ENCODE data around the gene CDH2. TPM values are rescaled to one million over a fixed set of nuclear protein-coding genes. Genes with fewer than 3 reads are reported as not detected.

The CDH2 gene
- total and polyA plus RNA-seq, 4 donors = 14.2 to 49.5 (median 26.4) TPM

DNA sequence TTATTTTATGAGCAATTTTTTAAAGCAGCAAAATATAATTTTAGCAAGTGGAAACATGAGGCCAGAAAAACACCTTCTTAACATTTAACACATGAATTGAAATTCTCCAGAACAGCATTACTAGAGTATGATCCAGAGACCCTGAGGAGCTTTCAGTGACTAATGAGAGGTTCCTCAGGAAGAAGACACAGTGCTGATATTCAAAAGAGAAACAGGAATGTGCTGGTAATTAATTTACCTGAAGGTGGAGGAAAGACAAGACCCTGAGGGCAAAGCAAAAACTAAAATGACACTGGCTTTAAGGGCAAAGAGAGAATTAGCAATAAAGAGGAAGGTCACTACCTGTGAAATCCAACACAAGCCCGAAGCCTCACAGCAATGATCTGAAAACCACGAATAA is 97.0 kb downstream of the CDH2 start:
- WGBS = 67% methylated on average over 2 of the region's 2 CpGs
- no peaks in the 10 kb centered on the region for H3K27me3 ChIP-seq (ENCODE audit: control insufficient read depth in 4 of 4, insufficient read depth in 4 of 4, low read length in 3 of 4)
- no peak for DNase-seq (ENCODE audit: low spot score)
- H3K27ac ChIP-seq (ENCODE audit: low read depth in 1 of 2, low read length in 2 of 2) = no peak overlapping the region
- H3K4me3 ChIP-seq (ENCODE audit: low read depth in 1 of 3, low read length in 3 of 3) = no peak overlapping the region
- H3K9me3 ChIP-seq (ENCODE audit: control insufficient read depth in 4 of 4, low read length in 3 of 4) = no peaks in the 10 kb centered on the region
- H3K9ac ChIP-seq (ENCODE audit: low read depth in 1 of 2, low read length in 2 of 2) = no peak overlapping the region
- TF ChIP-seq TAF1 (conservative IDR thresholded peaks at IDR 0.05) (no peak), SP1 (IDR thresholded peaks at IDR 0.05) (no peak), EGR1 (IDR thresholded peaks at IDR 0.05; ENCODE audit: low read depth in 2 of 2) (no peak), HNF4G (IDR thresholded peaks at IDR 0.05) (no peak), JUND (IDR thresholded peaks at IDR 0.05) (no peak), RXRA (IDR thresholded peaks at IDR 0.05) (no peak)
- TF ChIP-seq, protein P1, sequence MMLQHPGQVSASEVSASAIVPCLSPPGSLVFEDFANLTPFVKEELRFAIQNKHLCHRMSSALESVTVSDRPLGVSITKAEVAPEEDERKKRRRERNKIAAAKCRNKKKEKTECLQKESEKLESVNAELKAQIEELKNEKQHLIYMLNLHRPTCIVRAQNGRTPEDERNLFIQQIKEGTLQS (IDR thresholded peaks at IDR 0.05) = no peak
- TF ChIP-seq, protein P2, sequence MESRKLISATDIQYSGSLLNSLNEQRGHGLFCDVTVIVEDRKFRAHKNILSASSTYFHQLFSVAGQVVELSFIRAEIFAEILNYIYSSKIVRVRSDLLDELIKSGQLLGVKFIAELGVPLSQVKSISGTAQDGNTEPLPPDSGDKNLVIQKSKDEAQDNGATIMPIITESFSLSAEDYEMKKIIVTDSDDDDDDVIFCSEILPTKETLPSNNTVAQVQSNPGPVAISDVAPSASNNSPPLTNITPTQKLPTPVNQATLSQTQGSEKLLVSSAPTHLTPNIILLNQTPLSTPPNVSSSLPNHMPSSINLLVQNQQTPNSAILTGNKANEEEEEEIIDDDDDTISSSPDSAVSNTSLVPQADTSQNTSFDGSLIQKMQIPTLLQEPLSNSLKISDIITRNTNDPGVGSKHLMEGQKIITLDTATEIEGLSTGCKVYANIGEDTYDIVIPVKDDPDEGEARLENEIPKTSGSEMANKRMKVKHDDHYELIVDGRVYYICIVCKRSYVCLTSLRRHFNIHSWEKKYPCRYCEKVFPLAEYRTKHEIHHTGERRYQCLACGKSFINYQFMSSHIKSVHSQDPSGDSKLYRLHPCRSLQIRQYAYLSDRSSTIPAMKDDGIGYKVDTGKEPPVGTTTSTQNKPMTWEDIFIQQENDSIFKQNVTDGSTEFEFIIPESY (IDR thresholded peaks at IDR 0.05) = no peak
- TF ChIP-seq, protein P3, sequence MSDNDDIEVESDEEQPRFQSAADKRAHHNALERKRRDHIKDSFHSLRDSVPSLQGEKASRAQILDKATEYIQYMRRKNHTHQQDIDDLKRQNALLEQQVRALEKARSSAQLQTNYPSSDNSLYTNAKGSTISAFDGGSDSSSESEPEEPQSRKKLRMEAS (IDR thresholded peaks at IDR 0.05) = no peak
- TF ChIP-seq, protein P4, sequence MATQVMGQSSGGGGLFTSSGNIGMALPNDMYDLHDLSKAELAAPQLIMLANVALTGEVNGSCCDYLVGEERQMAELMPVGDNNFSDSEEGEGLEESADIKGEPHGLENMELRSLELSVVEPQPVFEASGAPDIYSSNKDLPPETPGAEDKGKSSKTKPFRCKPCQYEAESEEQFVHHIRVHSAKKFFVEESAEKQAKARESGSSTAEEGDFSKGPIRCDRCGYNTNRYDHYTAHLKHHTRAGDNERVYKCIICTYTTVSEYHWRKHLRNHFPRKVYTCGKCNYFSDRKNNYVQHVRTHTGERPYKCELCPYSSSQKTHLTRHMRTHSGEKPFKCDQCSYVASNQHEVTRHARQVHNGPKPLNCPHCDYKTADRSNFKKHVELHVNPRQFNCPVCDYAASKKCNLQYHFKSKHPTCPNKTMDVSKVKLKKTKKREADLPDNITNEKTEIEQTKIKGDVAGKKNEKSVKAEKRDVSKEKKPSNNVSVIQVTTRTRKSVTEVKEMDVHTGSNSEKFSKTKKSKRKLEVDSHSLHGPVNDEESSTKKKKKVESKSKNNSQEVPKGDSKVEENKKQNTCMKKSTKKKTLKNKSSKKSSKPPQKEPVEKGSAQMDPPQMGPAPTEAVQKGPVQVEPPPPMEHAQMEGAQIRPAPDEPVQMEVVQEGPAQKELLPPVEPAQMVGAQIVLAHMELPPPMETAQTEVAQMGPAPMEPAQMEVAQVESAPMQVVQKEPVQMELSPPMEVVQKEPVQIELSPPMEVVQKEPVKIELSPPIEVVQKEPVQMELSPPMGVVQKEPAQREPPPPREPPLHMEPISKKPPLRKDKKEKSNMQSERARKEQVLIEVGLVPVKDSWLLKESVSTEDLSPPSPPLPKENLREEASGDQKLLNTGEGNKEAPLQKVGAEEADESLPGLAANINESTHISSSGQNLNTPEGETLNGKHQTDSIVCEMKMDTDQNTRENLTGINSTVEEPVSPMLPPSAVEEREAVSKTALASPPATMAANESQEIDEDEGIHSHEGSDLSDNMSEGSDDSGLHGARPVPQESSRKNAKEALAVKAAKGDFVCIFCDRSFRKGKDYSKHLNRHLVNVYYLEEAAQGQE (IDR thresholded peaks at IDR 0.05) = no peak
- H3K36me3 ChIP-seq (ENCODE audit: control insufficient read depth in 4 of 4, insufficient read depth in 3 of 4, low read depth in 1 of 4, low read length in 3 of 4) = no peaks in the 10 kb centered on the region
- H3K4me1 ChIP-seq (ENCODE audit: control insufficient read depth in 4 of 4, insufficient read depth in 4 of 4, low read length in 3 of 4) = peaks cover 0 to 7% (median 2%) of the 10 kb centered on the region in 4 donors

DNA sequence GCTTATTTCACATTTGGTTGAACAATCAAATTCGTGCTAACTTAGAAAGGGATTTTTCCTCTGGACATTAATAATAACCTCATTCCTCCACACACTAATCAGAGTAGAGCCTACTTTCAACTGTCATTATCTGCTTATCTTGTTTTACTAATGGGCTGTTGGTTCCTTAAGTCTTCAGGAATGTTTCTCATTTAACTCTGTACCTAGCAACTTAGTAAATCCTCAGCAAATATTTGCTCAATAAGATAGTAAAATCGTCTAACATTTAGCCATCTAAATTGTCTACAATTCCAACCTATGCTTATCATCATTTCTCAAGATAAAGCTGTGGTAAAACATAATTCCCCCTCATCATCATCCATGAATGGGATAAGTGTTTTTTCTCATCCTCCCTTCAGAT is 98.1 kb downstream of the CDH2 start:
- Histone ChIP-seq H3K9me3 (ENCODE audit: control insufficient read depth in 4 of 4, low read length in 3 of 4) (no peaks in the 10 kb centered on the region), H3K27ac (ENCODE audit: low read depth in 1 of 2, low read length in 2 of 2) (no peak overlapping the region), H3K9ac (ENCODE audit: low read depth in 1 of 2, low read length in 2 of 2) (no peak overlapping the region), H3K4me3 (ENCODE audit: low read depth in 1 of 3, low read length in 3 of 3) (no peak overlapping the region), H3K4me1 (ENCODE audit: control insufficient read depth in 4 of 4, insufficient read depth in 4 of 4, low read length in 3 of 4) (peaks cover 0 to 11% (median 3%) of the 10 kb centered on the region in 4 donors), H3K27me3 (ENCODE audit: control insufficient read depth in 4 of 4, insufficient read depth in 4 of 4, low read length in 3 of 4) (no peaks in the 10 kb centered on the region), H3K36me3 (ENCODE audit: control insufficient read depth in 4 of 4, insufficient read depth in 3 of 4, low read depth in 1 of 4, low read length in 3 of 4) (no peaks in the 10 kb centered on the region)
- WGBS = 34% methylated on average over 2 of the region's 2 CpGs
- no peak for DNase-seq (ENCODE audit: low spot score)
- TF ChIP-seq RAD21 (IDR thresholded peaks at IDR 0.05) (no peak), HNF4G (IDR thresholded peaks at IDR 0.05) (no peak), GABPA (IDR thresholded peaks at IDR 0.05 in 1 of 2, conservative IDR thresholded peaks at IDR 0.05 in 1 of 2) (no peak), TAF1 (conservative IDR thresholded peaks at IDR 0.05) (no peak)

DNA sequence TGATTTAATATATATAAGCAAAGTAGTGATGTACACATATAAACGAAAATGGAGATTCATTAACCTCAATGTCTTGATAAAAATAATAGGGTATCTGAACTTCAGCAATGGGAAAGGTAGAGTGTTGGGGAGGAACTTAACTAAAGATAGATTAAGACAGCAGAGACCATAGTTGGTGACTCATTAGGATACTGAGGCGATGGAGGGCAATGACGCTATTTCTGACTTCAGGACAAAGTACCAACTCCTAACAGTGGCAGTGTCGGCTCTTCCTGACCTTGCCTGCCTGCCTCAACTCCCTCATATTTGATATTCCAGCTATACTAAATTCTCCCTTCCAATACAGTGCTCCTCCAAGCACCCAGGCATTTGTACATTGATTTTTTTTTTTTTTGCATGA is 98.6 kb downstream of the CDH2 start:
- H3K4me1 ChIP-seq (ENCODE audit: control insufficient read depth in 4 of 4, insufficient read depth in 4 of 4, low read length in 3 of 4) = peaks cover 4 to 17% (median 7%) of the 10 kb centered on the region in 4 donors
- H3K9ac ChIP-seq (ENCODE audit: low read depth in 1 of 2, low read length in 2 of 2) = no peak overlapping the region
- 89% methylated on average over 4 of the region's 4 CpGs for WGBS
- H3K27ac ChIP-seq (ENCODE audit: low read depth in 1 of 2, low read length in 2 of 2) = no peak overlapping the region
- H3K9me3 ChIP-seq (ENCODE audit: control insufficient read depth in 4 of 4, low read length in 3 of 4) = no peaks in the 10 kb centered on the region
- no peaks in the 10 kb centered on the region for H3K27me3 ChIP-seq (ENCODE audit: control insufficient read depth in 4 of 4, insufficient read depth in 4 of 4, low read length in 3 of 4)
- no peak overlapping the region for H3K4me3 ChIP-seq (ENCODE audit: low read depth in 1 of 3, low read length in 3 of 3)
- DNase-seq (ENCODE audit: low spot score) = no peak
- H3K36me3 ChIP-seq (ENCODE audit: control insufficient read depth in 4 of 4, insufficient read depth in 3 of 4, low read depth in 1 of 4, low read length in 3 of 4) = no peaks in the 10 kb centered on the region
- TF ChIP-seq JUND (IDR thresholded peaks at IDR 0.05) (no peak), HNF4G (IDR thresholded peaks at IDR 0.05) (no peak), HNF4A (conservative IDR thresholded peaks at IDR 0.05) (no peak), NR2F2 (IDR thresholded peaks at IDR 0.05) (no peak), SP1 (IDR thresholded peaks at IDR 0.05) (no peak), FOXA2 (IDR thresholded peaks at IDR 0.05) (no peak), FOXA1 (IDR thresholded peaks at IDR 0.05) (no peak), EGR1 (IDR thresholded peaks at IDR 0.05; ENCODE audit: low read depth in 2 of 2) (no peak), YY1 (IDR thresholded peaks at IDR 0.05) (no peak)
- TF ChIP-seq, protein P4 (IDR thresholded peaks at IDR 0.05) = no peak
- TF ChIP-seq, protein P3 (IDR thresholded peaks at IDR 0.05) = no peak
- TF ChIP-seq, protein P1 (IDR thresholded peaks at IDR 0.05) = no peak
